H1 (cell line): Measurements from ENCODE around the gene PRC1. TPM values are rescaled to one million over a fixed set of nuclear protein-coding genes. Genes with fewer than 3 reads are reported as not detected.

ENCODE experiments used
- CTCF ChIA-PET: fragments of 300-600 bp; sonication (Branson Sonifier 250); formaldehyde crosslinking; loops from one replicate; lab custom pipeline; 2021; ENCODE audit not compliant: partially characterized antibody; lab: Charles Lee
- POLR2A ChIA-PET: fragments of 300-600 bp; sonication (Branson Sonifier 250); formaldehyde crosslinking; loops from one replicate; lab custom pipeline; 2021; ENCODE audit warnings: inconsistent platforms; ENCODE audit not compliant: partially characterized antibody; lab: Charles Lee
- DNase-seq, 2 experiments: peaks; one replicate each; pipeline versions ENCODE4 v3.0.0 to v3.0.0-alpha.2; 2010 to 2022; ENCODE audit warnings: low spot score in 2 of 2, low read depth in 1 of 2, mixed read lengths in 1 of 2
- FAIRE-seq: peaks from 2 replicates; lab custom pipeline; 2011; peaks lifted over from hg19 to GRCh38; lab: Jason Lieb, UNC
- H2AFZ ChIP-seq: 2 replicates; pipeline ENCODE4 v1.8.1; 2012; ENCODE audit warnings: low read length, inconsistent platforms
- H2AK5ac ChIP-seq: 2 replicates; pipeline ENCODE4 v1.6.1; 2013; ENCODE audit warnings: low read depth, low read length
- H2BK120ac ChIP-seq: replicated peaks from 2 replicates; pipeline ENCODE3; 2013; ENCODE audit warnings: low read depth, low read length, inconsistent platforms
- H2BK12ac ChIP-seq: 2 replicates; pipeline ENCODE4 v1.6.1; 2013; ENCODE audit warnings: low read depth, low read length
- H2BK15ac ChIP-seq: 2 replicates; pipeline ENCODE4 v1.6.1; 2013; ENCODE audit warnings: low read length
- H2BK20ac ChIP-seq: 2 replicates; pipeline ENCODE4 v1.6.1; 2013; ENCODE audit warnings: low read length
- H2BK5ac ChIP-seq: 2 replicates; pipeline ENCODE4 v1.6.1; 2013; ENCODE audit warnings: low read depth, low read length
- H3K14ac ChIP-seq: 2 replicates; pipeline ENCODE4 v1.6.1; 2013; ENCODE audit warnings: inconsistent platforms; ENCODE audit not compliant: insufficient read length
- H3K18ac ChIP-seq: 2 replicates; pipeline ENCODE4 v1.6.1; 2013; ENCODE audit warnings: low read length; ENCODE audit errors: extremely low read depth
- H3K23ac ChIP-seq: 2 replicates; pipeline ENCODE4 v1.6.1; 2013; ENCODE audit warnings: inconsistent platforms; ENCODE audit not compliant: insufficient read length
- H3K23me2 ChIP-seq: 2 replicates; pipeline ENCODE4 v1.6.1; 2013; ENCODE audit warnings: low read depth, low read length
- H3K27ac ChIP-seq: 2 replicates; pipeline ENCODE4 v1.6.1; 2011; ENCODE audit warnings: low read depth, low read length, inconsistent platforms
- H3K27me3 ChIP-seq, 4 experiments: replicated peaks in 1 of 4; 1 replicate in 1 of 4; 2 replicates in 3 of 4; pipeline versions ENCODE4 v1.6.1 to v1.8.1; 2011 to 2013; ENCODE audit warnings: low read length in 3 of 4, mild to moderate bottlenecking in 3 of 4, inconsistent platforms in 2 of 4, mixed read lengths in 2 of 4, moderate library complexity in 1 of 4; ENCODE audit not compliant: control insufficient read depth in 3 of 4, insufficient read depth in 3 of 4; ENCODE audit errors: extremely low read depth in 1 of 4
- H3K36me3 ChIP-seq, 4 experiments: 2 replicates each; pipeline versions ENCODE4 v1.6.1 to v1.8.1; 2011 to 2013; ENCODE audit warnings: mild to moderate bottlenecking in 4 of 4, low read length in 3 of 4, moderate library complexity in 2 of 4, control low read depth in 1 of 4, inconsistent platforms in 1 of 4; ENCODE audit not compliant: insufficient read depth in 4 of 4, control insufficient read depth in 2 of 4
- H3K4ac ChIP-seq: replicated peaks from 2 replicates; pipeline ENCODE3; 2013; ENCODE audit warnings: low read length, low read depth, mixed read lengths, inconsistent platforms; ENCODE audit not compliant: insufficient read length
- H3K4me1 ChIP-seq, 4 experiments: replicated peaks in 1 of 4; 1 replicate in 1 of 4; 2 replicates in 3 of 4; pipeline versions ENCODE4 v1.6.1 to v1.8.1; 2011 to 2013; ENCODE audit warnings: low read length in 3 of 4, inconsistent platforms in 2 of 4, mixed read lengths in 1 of 4; ENCODE audit not compliant: insufficient read depth in 4 of 4, control insufficient read depth in 3 of 4
- H3K4me2 ChIP-seq, 2 experiments: 2 replicates each; pipeline versions ENCODE4 v1.6.1 to v1.8.1; 2011 to 2013; ENCODE audit warnings: low read depth in 2 of 2, low read length in 2 of 2, control low read depth in 1 of 2, inconsistent platforms in 1 of 2, mild to moderate bottlenecking in 1 of 2; ENCODE audit not compliant: insufficient read depth in 1 of 2
- H3K4me3 ChIP-seq, 4 experiments: fragments of 200-600, 300-600 bp in 1 of 4; sonication (generic), shearing (Covaris generic), sonication (Bioruptor Twin) in 1 of 4; 2 replicates each; pipeline versions ENCODE4 v1.5.1 to v1.8.1; 2011 to 2016; ENCODE audit warnings: low read length in 4 of 4, low read depth in 3 of 4, control low read depth in 2 of 4, inconsistent platforms in 2 of 4, mild to moderate bottlenecking in 2 of 4, mixed read lengths in 1 of 4, moderate library complexity in 1 of 4; ENCODE audit not compliant: insufficient read depth in 2 of 4; ENCODE audit errors: extremely low read depth in 1 of 4
- H3K56ac ChIP-seq: replicated peaks from 2 replicates; pipeline ENCODE3; 2013; ENCODE audit warnings: low read depth, mild to moderate bottlenecking, mixed read lengths, low read length, inconsistent platforms; ENCODE audit not compliant: insufficient read length
- H3K79me1 ChIP-seq: 2 replicates; pipeline ENCODE4 v1.6.1; 2013; ENCODE audit warnings: low read depth, low read length, control low read depth
- H3K79me2 ChIP-seq, 2 experiments: 2 replicates each; pipeline versions ENCODE4 v1.6.1 to v1.8.1; 2012 to 2013; ENCODE audit warnings: low read length in 2 of 2, mild to moderate bottlenecking in 2 of 2, inconsistent platforms in 1 of 2; ENCODE audit not compliant: insufficient read depth in 2 of 2, control insufficient read depth in 1 of 2
- H3K9ac ChIP-seq, 4 experiments: replicated peaks in 1 of 4; 1 replicate in 1 of 4; 2 replicates in 3 of 4; pipeline versions ENCODE4 v1.6.1 to v1.8.1; 2011 to 2013; ENCODE audit warnings: low read depth in 3 of 4, low read length in 3 of 4, control low read depth in 2 of 4, mild to moderate bottlenecking in 2 of 4, moderate library complexity in 2 of 4, inconsistent platforms in 1 of 4; ENCODE audit errors: extremely low read depth in 1 of 4
- H3K9me3 ChIP-seq, 2 experiments: 2 replicates each; pipeline versions ENCODE4 v1.6.1 to v1.8.1; 2012 to 2013; ENCODE audit warnings: mild to moderate bottlenecking in 2 of 2, moderate library complexity in 2 of 2, control low read depth in 1 of 2, inconsistent platforms in 1 of 2, low read depth in 1 of 2, low read length in 1 of 2, mixed read lengths in 1 of 2; ENCODE audit not compliant: insufficient read depth in 2 of 2
- H4K20me1 ChIP-seq, 2 experiments: replicated peaks in 1 of 2; 2 replicates each; pipeline versions ENCODE3 to v1.8.1; 2011 to 2013; ENCODE audit warnings: inconsistent platforms in 2 of 2, low read length in 2 of 2, mild to moderate bottlenecking in 1 of 2; ENCODE audit not compliant: insufficient read depth in 2 of 2, control insufficient read depth in 1 of 2
- H4K5ac ChIP-seq: 2 replicates; pipeline ENCODE4 v1.6.1; 2013; ENCODE audit warnings: low read length, low read depth, mixed read lengths, inconsistent platforms; ENCODE audit not compliant: insufficient read length
- H4K8ac ChIP-seq: 2 replicates; pipeline ENCODE4 v1.8.0; 2013; ENCODE audit warnings: mild to moderate bottlenecking, moderate library complexity, low read length, inconsistent platforms; ENCODE audit not compliant: insufficient read depth; ENCODE audit errors: extremely low read depth
- H4K91ac ChIP-seq: replicated peaks from 2 replicates; pipeline ENCODE3; 2013; ENCODE audit warnings: low read length, mixed read lengths, inconsistent platforms; ENCODE audit not compliant: insufficient read length
- ASH2L ChIP-seq: fragments of 200-600, 300-600 bp; sonication (generic); IDR thresholded peaks from one replicate; pipeline ENCODE4 v1.7.1; 2017; ENCODE audit warnings: low read length
- CBX8 ChIP-seq: fragments of 300-800, 300-1000 bp; sonication (generic); IDR thresholded peaks from 2 replicates; pipeline ENCODE4 v1.7.1; 2016; ENCODE audit warnings: low read depth, low read length, borderline replicate concordance
- CEBPB ChIP-seq: IDR thresholded peaks from 2 replicates; pipeline ENCODE4 v1.6.1; 2012; ENCODE audit warnings: low read depth, low read length
- HDAC6 ChIP-seq: IDR thresholded peaks from one replicate; pipeline ENCODE4 v1.7.1; 2012; ENCODE audit warnings: low read depth, mild to moderate bottlenecking, inconsistent platforms, low read length, moderate library complexity
- JUND ChIP-seq: IDR thresholded peaks from 2 replicates; pipeline ENCODE4 v1.6.1; 2011; ENCODE audit warnings: mild to moderate bottlenecking, improper control_type of control experiment, low read length
- KDM1A ChIP-seq: fragments of 200-600, 300-600 bp; sonication (generic); IDR thresholded peaks from 2 replicates; pipeline ENCODE4 v1.7.1; 2016; ENCODE audit warnings: mild to moderate bottlenecking, low read length, borderline replicate concordance
- PHF8 ChIP-seq: fragments of 200-600 bp; sonication (generic); conservative IDR thresholded peaks from 2 replicates; pipeline ENCODE4 v1.7.1; 2012; ENCODE audit warnings: low read depth, mild to moderate bottlenecking, inconsistent platforms, low read length, moderate library complexity
- POU5F1 ChIP-seq: IDR thresholded peaks from 2 replicates; pipeline ENCODE4 v1.6.1; 2011; ENCODE audit warnings: low read depth, mild to moderate bottlenecking, low read length, moderate library complexity
- RAD21 ChIP-seq, 2 experiments: IDR thresholded peaks in 1 of 2; conservative IDR thresholded peaks in 1 of 2; 2 replicates each; pipeline ENCODE4 v1.6.1; 2011; ENCODE audit warnings: low read depth in 2 of 2, low read length in 2 of 2, improper control_type of control experiment in 1 of 2, inconsistent platforms in 1 of 2, mild to moderate bottlenecking in 1 of 2, moderate library complexity in 1 of 2
- RFX5 ChIP-seq: IDR thresholded peaks from 2 replicates; pipeline ENCODE4 v1.6.1; 2011; ENCODE audit warnings: low read depth, low read length, improper control_type of control experiment, borderline replicate concordance
- ZNF274 ChIP-seq: IDR thresholded peaks from 2 replicates; pipeline ENCODE4 v1.7.0; 2012; ENCODE audit warnings: low read length, borderline replicate concordance; ENCODE audit errors: extremely low read depth
- WGBS, 2 experiments: shearing (Covaris generic) in 1 of 2; methylation state at CpG; one replicate each; pipeline versions ENCODE4 v1.1.6 to v1.1.7; 2013 to 2015; ENCODE audit warnings: low lambda C conversion rate in 2 of 2, mixed read lengths in 2 of 2, inconsistent platforms in 1 of 2, low coverage in 1 of 2, missing lambda C conversion rate in 1 of 2; ENCODE audit not compliant: insufficient replicate concordance in 2 of 2, insufficient coverage in 1 of 2, insufficient read length in 1 of 2; ENCODE audit errors: extremely low coverage in 1 of 2, missing lambda C conversion rate in 1 of 2; 5-methylcytosine and 5-hydroxymethylcytosine counted together
- polyA plus RNA-seq, 7 experiments: library from polyadenylated mRNA; depleted of rRNA in 3 of 7; stranded (reverse) in 5 of 7; unstranded in 2 of 7; fragments of >200 nt in 5 of 7; fragments of 200-250 nt in 2 of 7; gene quantifications; 1 replicate in 5 of 7; 2 replicates in 1 of 7; 4 replicates in 1 of 7; pipeline versions ENCODE4 v1.2.1 to v1.2.3, GENCODE V29; 2011 to 2013; ENCODE audit warnings: missing spikeins in 2 of 7, mixed read lengths in 2 of 7
- total RNA-seq: library from RNA; stranded (reverse); fragmentation: NEBNext Ultra II Directional; extraction: Animal tissue kit (Norgen Biotek cat#: 25700); gene quantifications from 2 replicates; pipeline ENCODE4 v1.2.1, GENCODE V29; 2021

The PRC1 gene
- total and polyA plus RNA-seq, 2 of the 8 experiments (the other 6 are each of a cell fraction or from before 2014, with no cell fraction given) = 90.7 to 181 TPM

GRCh38 chr15:90998737-90999136, 4.4 kb upstream of the PRC1 start:
- Histone ChIP-seq H3K23ac (no peak overlapping the region), H3K18ac (no peak overlapping the region), H3K79me2 (peaks cover 0 to 15% of the 10 kb centered on the region in 2 experiments; a peak in 2 of 4 replicates), H2AK5ac (no peak overlapping the region), H3K4me2 (no peak overlapping the region), H2BK120ac (no peak overlapping the region), H3K27ac (no peak overlapping the region), H2AFZ (no peak overlapping the region), H3K36me3 (peaks cover 7 to 45% (median 32%) of the 10 kb centered on the region in 4 experiments), H2BK12ac (no peak overlapping the region), H3K23me2 (peaks cover 7% of the 10 kb centered on the region; the same call in 1 of the 2 replicates), H3K4me3 (no peak overlapping the region), H3K4ac (no peak overlapping the region), H3K27me3 (no peaks in the 10 kb centered on the region), H3K9me3 (no peaks in the 10 kb centered on the region), H3K9ac (no peak overlapping the region), H3K79me1 (no peaks in the 10 kb centered on the region), H3K4me1 (peaks cover 0 to 2% (median 0%) of the 10 kb centered on the region in 4 experiments; a peak in 1 of 7 replicates), H2BK15ac (no peak overlapping the region), H3K56ac (no peak overlapping the region), H4K20me1 (peaks cover 0 to 4% of the 10 kb centered on the region in 2 experiments), H2BK20ac (no peak overlapping the region), H4K8ac (no peak overlapping the region), H2BK5ac (no peak overlapping the region), H4K5ac (no peak overlapping the region), H4K91ac (no peak overlapping the region), H3K14ac (no peak overlapping the region)
- FAIRE-seq (no peak), DNase-seq (no peak)
- POLR2A ChIA-PET = no interaction called here
- no peak for TF ChIP-seq PHF8
- TF ChIP-seq RAD21 (IDR thresholded peaks at IDR 0.05 in 1 of 2, conservative IDR thresholded peaks at IDR 0.05 in 1 of 2; ENCODE audit: low read depth in 2 of 2, low read length in 2 of 2) = no peak
- no peak for TF ChIP-seq ZNF274
- no peak for TF ChIP-seq JUND
- no peak for TF ChIP-seq POU5F1
- TF ChIP-seq CEBPB = no peak
- TF ChIP-seq RFX5 = no peak
- no peak for TF ChIP-seq CBX8
- no peak for TF ChIP-seq ASH2L
- no peak for TF ChIP-seq HDAC6
- TF ChIP-seq KDM1A = no peak
- CTCF ChIA-PET = no interaction called here
- WGBS, 2 experiments = 92% methylated on average over 8 of the region's 8 CpGs; no CpG with 5 or more reads in 1 of the 2 experiments
